NCI-H446 (cell line): ENCODE results near the gene RAB12.
"Not testable (repeated sequence)": the region's sequence is repeated elsewhere in the genome, so short reads cannot be mapped to it uniquely, and the experiment has no call there.

Experiments
- DNase-seq, 2 experiments: peaks; one replicate each; lab custom pipeline; 2025; lab: John Stamatoyannopoulos, UW

Gene RAB12, protein sequence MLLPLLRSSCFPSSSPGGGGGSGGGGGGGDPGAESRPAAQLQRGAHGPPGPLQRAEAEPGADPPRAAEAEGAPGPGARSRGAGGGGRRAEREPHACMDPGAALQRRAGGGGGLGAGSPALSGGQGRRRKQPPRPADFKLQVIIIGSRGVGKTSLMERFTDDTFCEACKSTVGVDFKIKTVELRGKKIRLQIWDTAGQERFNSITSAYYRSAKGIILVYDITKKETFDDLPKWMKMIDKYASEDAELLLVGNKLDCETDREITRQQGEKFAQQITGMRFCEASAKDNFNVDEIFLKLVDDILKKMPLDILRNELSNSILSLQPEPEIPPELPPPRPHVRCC

DNA sequence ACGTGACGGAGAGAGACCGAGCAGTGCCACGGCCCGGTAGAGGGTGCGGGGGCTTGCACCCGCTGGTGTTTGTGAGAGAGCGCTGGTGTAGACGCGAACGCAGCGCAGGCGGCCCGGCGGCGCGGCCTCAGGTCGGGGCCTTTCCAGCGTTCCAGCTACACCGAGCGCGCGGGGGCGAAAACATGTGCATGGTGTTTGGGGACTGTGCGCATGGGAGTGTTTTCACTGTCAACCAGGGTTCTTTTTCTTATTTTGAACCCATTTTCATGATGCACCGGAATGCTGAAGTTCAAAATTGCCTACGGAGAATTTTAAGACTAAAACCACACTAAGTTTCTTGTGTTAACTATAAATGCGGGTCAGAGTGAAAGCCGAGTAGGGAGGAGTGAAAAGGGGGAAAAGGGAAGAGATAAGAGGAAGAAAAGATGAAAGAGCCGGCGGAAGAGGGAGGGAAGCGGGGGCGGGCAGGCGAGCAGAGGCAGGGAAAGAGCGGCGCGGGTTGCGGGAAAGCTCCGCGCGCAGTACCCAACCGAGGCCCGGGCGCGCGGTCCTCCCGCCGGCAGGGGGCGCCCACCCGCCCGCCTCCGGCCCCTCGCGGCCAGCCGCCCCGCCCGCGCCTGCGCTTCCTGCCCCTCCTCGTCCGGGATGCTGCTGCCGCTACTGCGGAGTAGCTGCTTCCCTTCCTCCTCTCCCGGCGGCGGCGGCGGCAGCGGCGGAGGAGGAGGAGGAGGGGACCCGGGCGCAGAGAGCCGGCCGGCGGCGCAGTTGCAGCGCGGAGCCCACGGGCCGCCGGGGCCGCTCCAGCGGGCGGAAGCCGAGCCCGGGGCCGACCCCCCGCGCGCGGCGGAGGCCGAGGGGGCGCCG is at the start of gene RAB12:
Gene RAB12, plus strand, starts transcription at position 643 of the 864 bp plus-strand sequence. Its CDS starts 3 bp downstream, at position 646.
- peak; percentile 42 to 82 for DNase-seq

GRCh38 chr18:8559612-8560186 is 49.5 kb upstream of the RAB12 start:
- DNase-seq: no peak

GRCh38 chr18:8561123-8561910 is 47.9 kb upstream of the RAB12 start:
- DNase-seq: no peak

GRCh38 chr18:8562070-8562469 is 47.2 kb upstream of the RAB12 start:
- no peak for DNase-seq

DNA sequence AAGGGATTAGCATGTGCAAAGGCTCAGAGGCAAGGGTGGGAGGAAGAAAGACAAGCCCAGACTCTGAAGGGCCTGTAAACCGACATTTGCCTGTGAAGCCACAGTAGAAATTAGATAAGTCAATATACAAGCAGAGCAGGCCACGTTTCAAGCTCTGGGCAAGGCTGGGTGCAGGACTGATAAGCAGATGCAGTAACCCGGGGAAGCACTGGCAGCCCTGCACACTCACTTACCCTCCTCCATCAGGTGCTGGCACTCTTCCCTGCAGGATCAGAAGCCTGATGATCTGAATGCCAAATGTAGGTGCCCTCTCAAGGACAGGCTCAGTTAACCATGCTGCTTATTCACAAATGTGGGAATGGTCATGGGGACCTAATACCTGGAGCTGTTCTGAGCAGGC is 46.3 kb upstream of the RAB12 start:
- DNase-seq: peak in 1 of 2 experiments; percentile 50

- no peak for DNase-seq
Observed at GRCh38 chr18:8571399-8571798, 37.8 kb upstream of the RAB12 start.

GRCh38 chr18:8573766-8574165 is 35.5 kb upstream of the RAB12 start:
- not testable (repeated sequence) for DNase-seq

DNA sequence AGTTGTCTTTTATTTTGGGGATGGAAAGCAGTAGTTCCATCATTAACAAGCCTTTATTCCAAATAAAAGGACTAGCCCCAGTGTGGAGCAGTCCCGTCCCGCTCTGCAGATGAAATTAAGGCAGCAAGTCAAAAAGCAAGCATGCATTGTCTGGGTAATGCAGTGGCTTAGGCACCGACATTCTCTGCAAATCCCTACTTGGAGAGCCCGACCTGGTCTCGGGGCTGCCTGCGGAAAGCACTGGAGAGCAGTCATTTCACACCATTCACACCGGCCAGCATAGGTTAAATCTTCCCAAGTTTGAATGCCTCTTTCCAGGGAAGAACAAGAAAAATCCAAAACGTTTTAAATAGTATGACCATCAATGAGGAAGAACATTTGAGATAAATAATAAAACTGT is 24.4 kb upstream of the RAB12 start:
- no peak for DNase-seq

DNA sequence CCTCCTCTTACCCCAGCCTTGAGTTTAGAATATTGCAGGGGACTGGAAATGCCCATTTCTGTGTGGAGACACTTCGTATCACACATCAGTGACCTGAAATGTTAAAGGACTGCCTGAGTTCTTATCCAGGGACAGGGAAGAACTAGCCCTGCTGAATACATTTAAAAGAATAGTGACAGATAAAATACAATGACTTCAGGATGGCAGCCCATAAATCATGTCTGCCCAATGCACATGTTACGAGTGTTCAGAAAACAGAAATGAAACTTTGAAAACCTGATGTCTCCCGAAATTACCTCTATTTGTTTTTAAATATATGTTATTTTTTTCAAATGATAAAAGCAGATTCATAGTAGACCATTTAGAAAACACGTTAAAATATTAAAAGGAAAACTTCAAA is 22.3 kb upstream of the RAB12 start:
- DNase-seq: no peak

- no peak for DNase-seq
Observed at GRCh38 chr18:8595445-8595844, 13.8 kb upstream of the RAB12 start.

- no peak for DNase-seq
Observed at GRCh38 chr18:8601277-8602032, 7.8 kb upstream of the RAB12 start.

GRCh38 chr18:8602040-8602439 is 7.2 kb upstream of the RAB12 start:
- DNase-seq: no peak

- no peak for DNase-seq
Observed at GRCh38 chr18:8602557-8602956, 6.7 kb upstream of the RAB12 start.

DNA sequence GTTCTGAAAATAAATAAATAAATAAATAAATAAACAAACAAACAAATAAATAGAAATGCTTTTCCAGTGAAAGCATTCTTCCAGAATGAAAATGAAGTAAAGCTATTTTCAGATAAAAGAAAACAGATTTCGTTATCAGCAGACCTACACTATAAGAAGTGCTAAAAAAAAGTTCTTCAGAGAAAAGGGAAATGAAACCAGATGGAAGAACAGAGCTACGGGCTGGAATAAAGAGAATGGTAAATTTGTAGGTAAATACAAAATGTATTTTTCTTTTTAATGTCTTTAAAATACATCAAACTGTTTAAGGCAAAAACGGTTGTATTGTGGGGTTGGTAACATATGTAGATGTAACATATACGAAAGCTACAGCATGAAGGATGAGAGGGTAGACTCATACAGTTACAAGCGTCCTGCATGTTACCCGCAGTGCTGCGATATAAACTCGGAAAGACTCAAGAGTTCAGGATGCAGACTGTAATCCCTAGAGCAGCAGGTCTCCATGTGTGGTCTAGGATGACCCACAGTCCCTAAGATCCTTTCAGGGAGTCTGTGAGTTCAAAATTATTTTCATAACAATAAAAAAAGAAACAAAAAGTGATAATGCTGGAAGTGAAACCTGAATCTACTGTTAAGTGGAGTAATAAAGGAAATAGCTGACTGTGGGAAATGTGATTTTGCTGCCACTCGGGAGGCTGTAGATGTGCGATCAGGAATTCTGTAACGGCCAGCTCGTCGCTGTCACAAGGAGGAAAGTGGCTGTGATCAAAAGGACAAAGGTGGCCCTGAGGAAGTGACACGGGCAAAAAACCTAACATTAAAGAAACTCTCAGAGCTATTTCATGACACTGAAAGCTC is 5.3 kb upstream of the RAB12 start:
- no peak for DNase-seq

DNA sequence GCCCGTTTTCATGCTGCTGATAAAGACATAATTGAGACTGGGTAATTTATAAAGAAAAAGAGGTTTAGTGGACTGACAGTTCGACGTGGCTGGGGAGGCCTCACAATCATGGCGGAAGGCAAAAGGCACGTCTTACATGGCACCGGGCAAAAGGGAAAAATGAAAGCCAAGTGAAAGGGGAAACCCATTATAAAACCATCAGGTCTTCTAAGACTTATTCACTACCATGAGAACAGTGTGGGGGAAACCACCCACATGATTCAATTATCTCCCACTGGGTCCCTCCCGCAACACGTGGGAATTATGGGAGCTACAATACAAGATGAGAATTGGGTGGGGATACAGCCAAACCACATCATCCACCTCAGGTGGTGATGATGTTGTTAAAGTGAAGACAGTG is 3.3 kb upstream of the RAB12 start:
- no peak for DNase-seq

- no peak for DNase-seq
Observed at GRCh38 chr18:8607776-8608742, 1.2 kb upstream of the RAB12 start.

- DNase-seq: no peak
Observed at GRCh38 chr18:8609659-8610458, 622 bp downstream of the RAB12 start.

DNA sequence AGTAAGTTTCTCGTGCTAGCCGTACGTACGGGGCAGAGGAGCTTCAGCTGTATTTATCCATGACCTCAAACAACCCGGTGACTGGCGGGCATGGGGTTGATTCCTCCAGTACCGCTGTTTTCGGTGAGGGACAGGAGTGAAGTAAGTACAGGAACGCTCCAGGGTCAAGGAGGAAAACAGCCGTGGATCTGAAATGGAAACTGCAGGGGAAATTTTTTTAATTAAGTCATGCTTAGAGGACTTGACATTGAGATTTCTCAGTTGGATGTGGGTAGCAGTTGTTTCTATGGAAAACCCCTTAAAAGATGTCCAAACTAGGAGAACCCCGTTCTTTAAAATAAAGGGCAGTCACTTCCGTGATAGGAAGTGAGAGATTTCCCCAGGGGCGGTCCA is 1.2 kb downstream of the RAB12 start:
- no peak for DNase-seq
